ENCODE results near the gene TRIM16.
"Not testable (repeated sequence)": the region's sequence is repeated elsewhere in the genome, so short reads cannot be mapped to it uniquely, and the experiment has no call there.

TRIM16 gene

DNA sequence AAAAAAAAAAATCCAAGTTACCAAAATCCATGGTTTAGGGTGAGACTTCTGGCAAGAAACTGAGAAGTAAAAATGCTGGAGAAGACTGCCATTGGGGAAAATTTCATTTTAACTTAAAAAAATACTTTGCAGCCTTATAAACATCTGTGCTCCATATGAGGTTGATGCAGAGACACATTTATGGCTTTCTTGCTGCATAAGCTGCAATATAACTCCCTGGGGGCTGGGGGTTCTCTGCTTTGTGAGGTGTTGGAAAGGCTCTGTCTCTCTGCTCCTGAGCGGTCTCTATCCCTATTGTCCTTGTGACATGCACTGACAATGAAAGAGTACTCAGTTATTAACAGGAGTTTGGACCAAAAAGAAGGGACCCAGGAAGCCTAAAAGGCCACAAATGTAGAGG is 71.0 kb downstream of the TRIM16 start:
- not testable (repeated sequence) for H3K9me3 Mint-ChIP-seq; H3K36me3 Mint-ChIP-seq (ENCODE audit: low read depth); H3K4me1 Mint-ChIP-seq (ENCODE audit: low read depth); H3K27ac Mint-ChIP-seq; H3K4me3 Mint-ChIP-seq; DNase-seq; H3K27me3 Mint-ChIP-seq

DNA sequence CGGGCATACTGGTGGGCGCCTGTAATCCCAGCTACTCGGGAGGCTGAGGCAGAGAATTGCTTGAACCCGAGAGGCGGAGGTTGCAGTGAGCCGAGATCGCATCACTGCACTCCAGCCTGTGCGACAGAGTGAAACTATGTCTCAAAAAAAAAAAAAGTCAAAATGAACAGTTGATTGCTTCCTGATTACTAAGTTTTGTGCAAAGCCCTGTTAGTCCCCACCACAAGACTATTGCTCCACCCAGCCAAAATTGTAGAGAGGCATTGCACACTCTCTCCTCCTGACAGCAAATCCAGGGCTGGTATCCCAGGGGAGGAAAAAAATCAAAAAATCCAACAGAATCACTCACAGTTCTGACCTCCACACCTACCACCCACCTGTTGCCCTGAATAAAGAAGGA is 91.2 kb downstream of the TRIM16 start:
- not testable (repeated sequence) for H3K36me3 Mint-ChIP-seq (ENCODE audit: low read depth); H3K4me3 Mint-ChIP-seq; H3K27ac Mint-ChIP-seq; H3K9me3 Mint-ChIP-seq; DNase-seq
- peaks cover 27% of the 10 kb centered on the region for H3K4me1 Mint-ChIP-seq (ENCODE audit: low read depth)
- peaks cover 14% of the 10 kb centered on the region for H3K27me3 Mint-ChIP-seq

DNA sequence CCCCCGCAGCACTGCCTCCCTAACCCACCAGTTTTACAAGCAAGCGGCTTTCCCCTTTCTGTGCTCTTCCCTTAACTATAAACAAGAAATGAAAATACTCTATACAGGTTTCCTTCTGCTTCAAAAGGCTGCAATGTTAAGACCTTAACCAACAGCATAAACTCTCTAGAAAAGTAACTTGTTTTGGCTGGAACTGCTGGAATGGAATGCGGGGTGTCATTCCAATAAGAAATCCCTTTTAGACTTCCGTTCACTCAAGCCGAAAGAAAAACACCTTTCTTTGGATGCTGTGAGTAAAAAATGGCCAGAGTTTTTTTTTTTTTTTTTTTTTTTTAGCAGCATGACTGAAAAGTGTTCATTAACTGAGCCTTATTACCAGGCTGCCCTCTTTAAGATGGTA is 92.1 kb downstream of the TRIM16 start:
- Mint-ChIP-seq H3K4me1 (ENCODE audit: low read depth) (peaks cover 27% of the 10 kb centered on the region), H3K27me3 (peaks cover 16% of the 10 kb centered on the region)
- not testable (repeated sequence) for H3K9me3 Mint-ChIP-seq; DNase-seq; H3K27ac Mint-ChIP-seq; H3K4me3 Mint-ChIP-seq; H3K36me3 Mint-ChIP-seq (ENCODE audit: low read depth)

DNA sequence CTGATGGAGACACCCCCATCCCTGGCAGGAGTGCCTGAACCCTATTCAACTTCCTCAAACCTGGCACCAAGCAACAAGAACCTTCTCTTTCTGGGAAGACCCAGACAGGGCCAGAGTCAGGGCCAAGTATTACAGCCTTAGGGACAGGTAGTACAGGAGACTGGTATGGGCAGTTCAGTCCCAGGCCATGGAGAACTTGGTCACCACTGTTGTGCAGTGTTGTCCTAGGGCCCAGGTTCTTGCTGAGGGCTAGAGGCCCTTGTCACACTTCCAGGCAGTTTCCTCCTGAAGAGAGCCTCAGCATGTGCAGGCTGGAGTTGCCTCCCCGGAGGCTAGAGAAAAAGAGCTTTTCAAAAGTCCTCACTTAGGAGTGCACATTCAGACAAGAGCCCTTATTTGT is 93.3 kb downstream of the TRIM16 start:
- H3K27ac Mint-ChIP-seq; DNase-seq; H3K4me3 Mint-ChIP-seq; H3K9me3 Mint-ChIP-seq; H3K36me3 Mint-ChIP-seq (ENCODE audit: low read depth): not testable (repeated sequence)
- Mint-ChIP-seq H3K27me3 (peaks cover 23% of the 10 kb centered on the region), H3K4me1 (ENCODE audit: low read depth) (peaks cover 27% of the 10 kb centered on the region)

DNA sequence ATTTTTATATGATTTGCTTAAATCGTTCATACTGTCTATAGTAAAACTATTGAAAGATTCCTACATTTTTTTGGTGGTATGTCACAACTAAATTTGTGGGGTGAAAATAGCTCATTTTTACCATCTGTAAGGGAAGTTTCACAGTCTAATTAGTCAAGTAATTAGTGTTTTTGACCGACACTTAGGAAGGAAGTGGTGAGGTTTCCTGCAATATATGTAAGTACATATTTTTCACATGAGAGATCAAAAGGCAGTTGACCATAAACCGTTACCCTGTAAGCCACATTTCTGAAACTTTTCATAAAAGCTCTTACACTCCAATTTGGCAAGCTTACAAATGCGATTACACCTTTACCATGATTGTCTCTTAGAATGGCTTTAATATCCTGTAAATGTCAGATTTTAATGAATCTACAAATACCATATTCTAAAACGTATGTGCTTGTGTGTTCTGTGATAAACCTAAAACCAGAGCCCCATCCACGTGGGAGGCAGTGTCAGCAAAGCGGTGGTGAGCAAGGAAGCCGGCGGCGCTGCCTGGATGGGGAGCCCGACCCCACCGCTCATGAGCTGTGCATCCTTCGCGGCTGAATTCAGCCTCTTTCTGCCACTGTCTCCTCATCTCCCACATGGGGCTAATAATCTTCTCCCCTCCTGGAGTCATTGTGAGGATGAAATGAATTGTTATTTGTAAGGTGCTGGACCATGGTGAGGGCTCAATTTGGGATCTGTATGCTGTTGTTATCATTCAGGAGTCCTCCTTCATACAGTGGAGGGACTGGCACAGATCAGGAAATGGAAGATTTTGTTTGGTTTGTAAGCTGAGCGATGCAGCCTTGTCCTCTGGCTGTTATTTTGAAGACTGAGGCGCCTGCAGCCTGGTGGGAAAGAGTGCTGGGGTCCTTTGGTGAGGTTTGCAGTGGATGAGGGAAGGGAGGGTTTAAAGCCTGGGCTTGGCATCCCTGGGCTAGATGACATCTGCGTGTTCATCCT is 94.3 kb downstream of the TRIM16 start:
- H3K9me3 Mint-ChIP-seq; H3K36me3 Mint-ChIP-seq (ENCODE audit: low read depth): not testable (repeated sequence)
- peak; percentile 47 for DNase-seq
- Mint-ChIP-seq H3K27me3 (peaks cover 23% of the 10 kb centered on the region), H3K4me1 (ENCODE audit: low read depth) (peaks cover 27% of the 10 kb centered on the region), H3K4me3 (peak overlapping the region; percentile 52), H3K27ac (peak overlapping the region; percentile 34)

DNA sequence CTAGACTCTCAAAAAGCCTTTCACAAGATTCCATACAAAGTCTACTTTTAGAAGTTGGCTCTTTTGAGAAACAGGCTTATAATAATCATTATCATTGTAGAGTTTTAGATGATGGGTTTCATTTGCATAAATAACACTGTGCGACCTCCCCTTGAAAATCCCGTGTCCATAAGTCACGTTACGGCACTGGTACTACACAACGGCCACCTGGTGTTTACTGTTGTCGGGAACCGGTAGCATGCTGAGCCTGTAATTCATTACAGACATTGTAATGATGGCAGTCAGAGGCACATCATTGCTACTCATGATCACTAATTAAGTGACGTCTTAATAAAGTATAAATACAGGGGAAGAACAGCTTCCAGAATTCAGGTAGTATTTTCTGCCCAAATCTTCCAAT is 96.1 kb downstream of the TRIM16 start:
- not testable (repeated sequence) for H3K36me3 Mint-ChIP-seq (ENCODE audit: low read depth); H3K4me3 Mint-ChIP-seq

DNA sequence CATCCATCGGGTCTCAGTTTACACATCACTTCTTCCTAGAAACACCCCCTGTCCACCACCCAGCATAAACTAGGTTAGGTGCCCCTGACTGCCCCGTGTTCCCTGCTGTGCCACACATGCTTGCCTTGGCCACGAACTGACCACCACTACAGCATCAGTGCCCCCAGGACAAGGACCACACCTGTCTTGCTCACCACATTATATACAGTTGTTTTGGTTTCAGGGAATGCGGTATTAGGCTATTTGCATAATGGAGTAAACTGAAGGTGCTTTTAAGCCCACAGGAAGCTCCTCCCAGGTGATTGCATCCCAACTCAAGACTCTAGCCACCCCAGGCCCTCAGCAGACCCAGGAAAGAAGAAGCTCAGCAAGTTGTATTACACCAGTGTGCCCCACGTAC is 100.8 kb downstream of the TRIM16 start:
- not testable (repeated sequence) for H3K9me3 Mint-ChIP-seq; H3K36me3 Mint-ChIP-seq (ENCODE audit: low read depth); DNase-seq; H3K27ac Mint-ChIP-seq; H3K4me1 Mint-ChIP-seq (ENCODE audit: low read depth); H3K4me3 Mint-ChIP-seq
- H3K27me3 Mint-ChIP-seq, result peaks cover 12% of the 10 kb centered on the region

More for the DNA sequence above, 96.1 kb downstream of the TRIM16 start:
- not testable (repeated sequence) for H3K27ac Mint-ChIP-seq, DNase-seq, H3K9me3 Mint-ChIP-seq
- H3K27me3 Mint-ChIP-seq, result peaks cover 23% of the 10 kb centered on the region
- H3K4me1 Mint-ChIP-seq (ENCODE audit: low read depth), result peaks cover 27% of the 10 kb centered on the region

DNA sequence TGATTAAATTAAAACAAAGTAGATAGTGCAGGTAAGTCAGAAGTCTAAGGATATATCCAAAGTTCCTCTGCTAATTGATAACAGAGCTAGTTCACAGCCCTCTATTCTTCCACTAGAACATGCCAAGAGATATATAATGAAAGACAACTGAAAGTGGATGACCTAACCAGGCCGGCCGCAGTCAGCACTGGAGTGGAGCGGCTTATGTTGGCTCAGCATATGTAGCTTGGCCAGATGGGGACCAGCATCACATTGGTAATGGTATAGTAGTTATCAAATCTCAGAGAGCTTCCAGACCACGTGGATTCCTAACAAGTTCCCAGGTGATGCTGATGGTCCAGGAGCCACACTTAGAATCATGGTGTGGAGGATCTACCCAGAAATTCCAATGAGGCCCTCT is 102.6 kb downstream of the TRIM16 start:
- not testable (repeated sequence) for H3K4me3 Mint-ChIP-seq, H3K9me3 Mint-ChIP-seq

More for the DNA sequence above, 102.6 kb downstream of the TRIM16 start:
- H3K4me1 Mint-ChIP-seq (ENCODE audit: low read depth); H3K36me3 Mint-ChIP-seq (ENCODE audit: low read depth); H3K27me3 Mint-ChIP-seq; H3K27ac Mint-ChIP-seq; DNase-seq: not testable (repeated sequence)

All from activated T-cell treated with anti-CD3 and anti-CD28 coated beads, Interleukin-2, amount 50 U/mL, for 24 hours (primary cell).